ENCODE measurements around the gene DEFB131A.
"Not testable (repeated sequence)": the region's sequence is repeated elsewhere in the genome, so short reads cannot be mapped to it uniquely, and the experiment has no call there.

The DEFB131A gene

DNA sequence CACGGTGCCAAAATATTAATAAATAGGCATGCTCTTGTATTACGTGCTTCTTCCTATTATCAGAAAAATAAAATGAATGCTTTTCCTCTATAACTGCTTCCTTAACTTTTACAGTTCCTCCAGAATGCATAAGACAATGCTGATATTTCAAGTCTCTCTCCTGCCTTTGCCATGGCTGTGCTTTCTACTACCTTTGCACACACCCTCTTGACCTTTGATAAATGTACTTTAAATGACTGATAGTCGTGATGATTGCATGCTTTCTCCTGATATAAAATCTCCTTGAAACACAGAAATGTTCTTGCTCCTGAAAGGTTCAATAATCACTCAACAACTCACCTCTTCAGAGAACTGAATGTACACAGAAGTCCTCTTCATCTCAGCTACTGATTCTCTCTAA, at the start of gene DEFB131A:
Gene DEFB131A (plus strand): TSS at position 301 of the 400 bp plus-strand sequence. CDS start 120 bp downstream, outside the sequence.
- DNase-seq (ENCODE audit: low read depth, low spot score) = not testable (repeated sequence)

DNA sequence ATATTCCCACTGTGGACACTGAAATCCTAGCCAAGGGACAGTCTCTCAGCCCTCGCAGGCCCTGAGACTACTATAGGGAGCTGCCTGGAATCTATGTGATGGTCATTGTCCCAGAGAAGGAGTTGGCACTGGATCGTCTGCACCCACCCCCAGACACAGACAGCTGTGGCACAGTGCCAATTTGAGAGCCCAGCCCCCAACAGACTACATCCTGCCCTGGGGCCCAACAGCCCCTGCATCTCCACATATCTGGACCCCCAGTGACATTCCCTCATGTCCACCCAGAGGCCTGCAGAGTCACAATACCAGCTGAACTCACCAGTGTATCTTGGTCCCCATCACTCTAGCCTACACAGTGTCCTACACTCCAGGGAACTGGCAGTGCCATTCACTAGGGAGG, 38.4 kb upstream of the DEFB131A start:
- DNase-seq (ENCODE audit: low read depth, low spot score) = not testable (repeated sequence)

GRCh38 chr4:9406491-9406890, 37.7 kb upstream of the DEFB131A start:
- not testable (repeated sequence) for DNase-seq (ENCODE audit: low read depth, low spot score)

DNA sequence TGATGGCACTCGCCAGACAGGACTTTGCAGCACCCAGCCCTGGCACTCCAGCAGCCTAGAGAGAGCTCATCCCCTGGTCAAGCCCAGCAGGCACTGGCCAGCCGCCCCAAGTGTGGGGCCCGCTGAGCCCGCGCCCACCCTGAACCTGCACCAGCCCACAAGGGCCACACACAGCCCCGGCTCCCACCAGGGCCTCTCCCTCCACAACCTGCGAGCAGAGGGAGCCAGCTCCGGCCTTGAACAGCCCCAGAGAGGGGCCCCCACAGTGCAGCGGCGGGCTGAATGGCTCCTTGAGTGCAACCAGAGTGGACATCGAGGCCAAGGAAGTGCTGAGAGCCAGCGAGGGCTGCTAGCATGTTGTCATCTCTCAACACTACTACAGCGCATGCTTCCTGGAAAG, 34.4 kb upstream of the DEFB131A start:
- no peak for DNase-seq (ENCODE audit: low read depth, low spot score)

DNA sequence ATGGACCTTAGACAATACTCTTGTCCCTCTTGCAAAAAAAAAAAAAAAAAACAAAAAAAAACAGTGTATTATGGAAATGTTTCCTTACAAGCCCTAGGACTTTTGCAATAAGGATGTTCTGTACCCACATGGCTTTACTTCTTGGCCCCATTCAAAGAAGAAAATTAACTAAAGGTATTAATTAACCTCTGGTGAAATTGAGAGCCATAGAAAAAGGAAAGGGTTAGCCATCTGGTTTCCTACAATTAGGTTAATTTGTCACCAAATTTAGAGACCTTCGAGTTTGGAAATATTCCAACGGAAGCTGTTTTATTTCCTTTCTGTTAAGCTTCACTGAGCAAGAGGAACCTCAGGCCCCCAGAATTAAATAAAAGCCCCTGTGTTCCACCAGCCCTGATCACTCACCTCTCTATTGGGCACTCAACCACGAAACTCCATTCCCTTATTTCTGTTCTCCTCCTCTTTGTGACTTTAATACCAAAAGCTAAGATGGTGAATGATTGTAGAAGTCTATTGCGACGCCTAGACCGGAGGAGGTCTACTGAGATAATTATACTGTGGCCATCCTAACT, 22.2 kb upstream of the DEFB131A start:
- DNase-seq (ENCODE audit: low read depth, low spot score) = not testable (repeated sequence)

- DNase-seq (ENCODE audit: low read depth, low spot score) = not testable (repeated sequence)
Observed at GRCh38 chr4:9425916-9426315, 18.3 kb upstream of the DEFB131A start.

- peak; percentile 11 for DNase-seq (ENCODE audit: low read depth, low spot score)
Observed at GRCh38 chr4:9430061-9430460, 14.2 kb upstream of the DEFB131A start.

DNA sequence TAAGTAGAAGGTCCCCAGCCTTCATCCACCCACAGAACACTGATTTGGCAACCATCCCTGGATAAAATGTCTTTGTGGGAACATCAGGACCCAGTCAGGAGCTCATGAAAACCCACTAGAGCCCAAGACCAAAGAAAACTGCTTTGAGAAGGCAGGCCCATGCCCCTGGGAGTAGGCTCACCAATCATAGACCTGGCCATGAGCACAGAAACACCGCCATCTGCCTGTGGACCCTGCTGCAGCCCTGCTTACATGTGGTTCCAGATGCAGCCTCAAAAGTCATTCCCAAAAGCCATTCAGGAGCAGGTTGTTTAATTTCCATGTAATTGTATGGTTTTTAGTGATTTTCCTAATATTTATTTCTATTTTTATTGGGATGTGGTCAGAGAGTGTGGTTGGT, 10.9 kb upstream of the DEFB131A start:
- not testable (repeated sequence) for DNase-seq (ENCODE audit: low read depth, low spot score)

- not testable (repeated sequence) for DNase-seq (ENCODE audit: low read depth, low spot score)
Observed at GRCh38 chr4:9436728-9437127, 7.5 kb upstream of the DEFB131A start.

GRCh38 chr4:9442355-9442754, 1.9 kb upstream of the DEFB131A start:
- DNase-seq (ENCODE audit: low read depth, low spot score) = not testable (repeated sequence)

DNA sequence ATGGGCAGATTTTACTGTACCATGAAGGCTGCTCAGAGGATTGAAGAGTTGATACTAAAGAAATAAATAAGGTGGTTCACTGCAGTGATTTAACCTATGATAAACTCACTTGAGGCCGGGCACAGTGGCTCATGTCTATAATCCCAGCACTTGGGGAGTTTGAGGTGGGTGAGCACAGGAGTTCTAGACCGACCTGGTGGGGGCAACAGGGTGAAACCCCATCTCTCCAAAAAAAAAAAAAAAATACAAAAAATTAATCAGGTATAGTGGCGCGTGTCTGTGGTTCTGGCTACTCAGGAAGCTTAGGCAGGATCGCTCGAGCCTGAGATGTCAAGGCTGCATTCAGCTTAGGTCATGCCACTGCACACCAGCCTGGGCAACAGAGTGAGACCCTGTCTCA, 467 bp downstream of the DEFB131A start:
- not testable (repeated sequence) for DNase-seq (ENCODE audit: low read depth, low spot score)

- not testable (repeated sequence) for DNase-seq (ENCODE audit: low read depth, low spot score)
Observed at GRCh38 chr4:9452251-9452650, 8.0 kb downstream of the DEFB131A start.

- not testable (repeated sequence) for DNase-seq (ENCODE audit: low read depth, low spot score)
Observed at GRCh38 chr4:9454284-9454683, 10.1 kb downstream of the DEFB131A start.

GRCh38 chr4:9455046-9455445, 10.8 kb downstream of the DEFB131A start:
- peak; percentile 24 for DNase-seq (ENCODE audit: low read depth, low spot score)

GRCh38 chr4:9479466-9479865, 35.3 kb downstream of the DEFB131A start:
- DNase-seq (ENCODE audit: low read depth, low spot score) = peak; percentile 52

GRCh38 chr4:9480066-9480465, 35.9 kb downstream of the DEFB131A start:
- not testable (repeated sequence) for DNase-seq (ENCODE audit: low read depth, low spot score)

DNA sequence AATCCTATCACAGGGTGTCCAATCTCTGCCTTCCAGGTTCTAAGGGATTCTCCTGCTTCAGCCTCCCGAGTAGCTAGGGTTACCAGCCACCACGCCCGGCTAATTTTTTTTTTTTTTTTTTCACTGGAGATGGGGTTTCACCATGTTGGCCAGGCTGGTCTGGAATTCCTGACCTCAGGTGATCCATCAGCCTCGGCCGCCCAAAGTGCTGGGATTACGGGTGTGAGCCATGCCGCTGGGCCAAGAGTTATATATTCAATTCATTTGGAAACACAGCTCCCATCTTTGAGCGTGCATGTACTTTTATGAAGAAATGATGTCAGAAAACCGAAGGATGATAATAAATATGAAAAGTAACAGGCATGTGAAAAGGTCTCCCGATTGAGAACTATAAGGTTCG, 38.7 kb downstream of the DEFB131A start:
- DNase-seq (ENCODE audit: low read depth, low spot score) = not testable (repeated sequence)

DNA sequence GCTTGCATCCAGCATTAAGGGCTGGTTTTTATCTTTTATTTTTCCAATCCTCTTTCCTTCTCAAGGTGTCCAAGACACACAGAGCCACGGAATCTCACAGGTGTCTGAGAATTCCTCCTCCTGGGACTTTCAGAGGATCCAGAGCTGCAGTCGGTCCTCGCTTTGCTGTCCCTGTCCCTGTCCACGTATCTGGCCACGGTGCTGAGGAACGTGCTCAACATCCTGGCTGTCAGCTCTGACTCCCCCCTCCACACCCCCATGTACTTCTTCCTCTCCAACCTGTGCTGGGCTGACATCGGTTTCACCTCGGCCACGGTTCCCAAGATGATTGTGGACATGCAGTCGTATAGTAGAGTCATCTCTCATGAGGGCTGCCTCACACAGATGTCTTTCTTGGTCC, 39.5 kb downstream of the DEFB131A start:
- not testable (repeated sequence) for DNase-seq (ENCODE audit: low read depth, low spot score)

DNA sequence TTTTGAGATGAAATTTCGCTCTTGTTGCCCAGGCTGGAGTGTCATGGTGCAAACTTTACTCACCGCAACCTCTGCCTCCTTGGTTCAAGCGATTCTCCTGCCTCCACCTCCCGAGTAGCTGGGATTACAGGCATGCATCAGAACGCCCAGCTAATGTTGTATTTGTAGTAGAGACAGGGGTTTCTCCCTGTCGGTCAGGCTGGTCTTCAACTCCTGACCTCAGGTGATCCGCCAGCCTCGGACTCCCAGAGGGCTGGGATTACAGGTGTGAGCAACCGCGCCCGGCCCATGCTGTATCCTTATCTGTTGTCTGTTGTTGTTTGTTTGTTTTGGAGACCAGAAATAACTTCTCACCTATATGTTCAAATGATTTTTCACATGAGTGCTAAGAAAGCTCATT, 42.7 kb downstream of the DEFB131A start:
- DNase-seq (ENCODE audit: low read depth, low spot score) = not testable (repeated sequence)

- not testable (repeated sequence) for DNase-seq (ENCODE audit: low read depth, low spot score)
Observed at GRCh38 chr4:9488796-9489195, 44.6 kb downstream of the DEFB131A start.

DNA sequence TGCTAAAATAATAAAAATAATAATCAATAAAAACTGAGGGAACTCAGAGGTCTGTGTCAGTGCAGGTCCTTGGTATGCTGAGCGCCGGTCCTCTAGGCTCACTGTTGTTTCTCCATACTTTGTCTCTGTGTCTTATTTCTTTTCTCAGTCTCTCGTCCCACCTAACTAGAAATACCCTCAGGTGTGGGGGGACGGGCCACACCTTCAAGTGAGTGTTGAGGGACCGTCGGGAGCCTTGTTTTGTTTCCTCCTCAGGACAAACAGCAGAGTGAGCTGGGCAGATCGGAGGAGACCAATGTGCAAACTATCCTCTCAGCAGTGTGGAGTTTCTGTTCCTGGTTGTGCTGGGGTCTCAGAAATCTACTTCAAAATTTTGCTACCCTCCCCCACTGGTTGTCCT, 46.3 kb downstream of the DEFB131A start:
- DNase-seq (ENCODE audit: low read depth, low spot score) = not testable (repeated sequence)

DNA sequence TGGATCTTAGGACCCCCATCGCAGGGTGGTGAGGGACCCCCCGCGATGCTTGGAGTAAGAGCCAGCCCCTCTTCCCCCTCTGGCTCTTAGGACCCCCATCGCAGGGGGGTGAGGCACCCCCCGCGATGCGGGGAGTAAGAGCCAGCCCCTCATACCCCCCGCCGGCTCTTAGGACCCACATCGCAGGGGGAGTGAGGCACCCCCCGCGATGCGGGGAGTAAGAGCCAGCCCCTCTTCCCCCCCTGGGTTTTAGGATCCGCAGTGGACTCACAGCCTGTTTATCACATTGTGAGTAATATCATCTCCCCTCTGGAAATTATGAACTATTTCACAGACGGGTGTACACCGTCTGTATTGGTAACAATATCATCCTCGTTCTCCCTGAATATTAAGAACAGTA, 46.8 kb downstream of the DEFB131A start:
- not testable (repeated sequence) for DNase-seq (ENCODE audit: low read depth, low spot score)

GRCh38 chr4:9493589-9493988, 49.4 kb downstream of the DEFB131A start:
- DNase-seq (ENCODE audit: low read depth, low spot score) = not testable (repeated sequence)

All from ELF-1 (cell line).